OCI-LY1 (cell line): Measurements from ENCODE around the gene VSIG10.

Experiments used
- H2AFZ ChIP-seq: fragments of 200-600 bp; sonication (generic), shearing (Covaris generic); 2 replicates; pipeline ENCODE4 v1.6.0; 2014; ENCODE audit warnings: antibody characterized with exemption, mild to moderate bottlenecking, low read length
- H3F3A ChIP-seq: fragments of 200-600 bp; sonication (generic), shearing (Covaris generic); 2 replicates; pipeline ENCODE4 v1.6.0; 2014; ENCODE audit warnings: mild to moderate bottlenecking, antibody characterized with exemption, low read length, moderate library complexity; ENCODE audit not compliant: insufficient read depth
- H3K27ac ChIP-seq: fragments of 200-600 bp; sonication (generic); 2 replicates; pipeline ENCODE4 v1.5.1; 2014; ENCODE audit warnings: low read length, mixed run types, mild to moderate bottlenecking, low read depth; ENCODE audit not compliant: poor library complexity, severe bottlenecking
- H3K27me3 ChIP-seq: fragments of 200-600 bp; sonication (generic); 2 replicates; pipeline ENCODE4 v1.6.0; 2014; ENCODE audit warnings: antibody characterized with exemption, mild to moderate bottlenecking, low read length, moderate library complexity; ENCODE audit not compliant: insufficient read depth
- H3K36me3 ChIP-seq: fragments of 200-600 bp; sonication (generic); 2 replicates; pipeline ENCODE4 v1.6.1; 2014; ENCODE audit warnings: mild to moderate bottlenecking, antibody characterized with exemption, low read length, moderate library complexity, mixed read lengths; ENCODE audit not compliant: insufficient read depth
- H3K4me1 ChIP-seq: fragments of 200-600 bp; sonication (generic); 2 replicates; pipeline ENCODE4 v1.5.1; 2014; ENCODE audit warnings: mild to moderate bottlenecking, low read length, moderate library complexity; ENCODE audit not compliant: insufficient read depth, severe bottlenecking
- H3K4me2 ChIP-seq: fragments of 200-600 bp; sonication (generic), shearing (Covaris generic); 2 replicates; pipeline ENCODE4 v1.6.1; 2014; ENCODE audit warnings: low read length
- H3K4me3 ChIP-seq: fragments of 200-600 bp; sonication (generic); 2 replicates; pipeline ENCODE4 v1.5.1; 2014; ENCODE audit warnings: low read length, low read depth, mild to moderate bottlenecking, mixed read lengths; ENCODE audit not compliant: poor library complexity, severe bottlenecking
- H3K79me2 ChIP-seq: fragments of 200-600 bp; shearing (Covaris generic); 2 replicates; pipeline ENCODE4 v1.6.1; 2016; ENCODE audit warnings: mixed run types, low read length, mixed read lengths; ENCODE audit not compliant: insufficient read depth
- H3K9ac ChIP-seq: fragments of 200-600 bp; sonication (generic), shearing (Covaris generic); 2 replicates; pipeline ENCODE4 v1.6.1; 2014; ENCODE audit warnings: mild to moderate bottlenecking, low read length, mixed read lengths
- H3K9me2 ChIP-seq: fragments of 200-600 bp; sonication (generic), shearing (Covaris generic); 2 replicates; pipeline ENCODE4 v1.6.1; 2014; ENCODE audit warnings: low read depth, mild to moderate bottlenecking, low read length, mixed read lengths
- H3K9me3 ChIP-seq: fragments of 200-600 bp; shearing (Covaris generic); 2 replicates; pipeline ENCODE4 v1.6.1; 2014; ENCODE audit warnings: low read length, mixed read lengths
- H4K20me1 ChIP-seq: fragments of 200-600 bp; sonication (generic), shearing (Covaris generic); 2 replicates; pipeline ENCODE4 v1.6.0; 2016; ENCODE audit warnings: mild to moderate bottlenecking, low read length; ENCODE audit not compliant: insufficient read depth
- EZH2 ChIP-seq: fragments of 200-600 bp; sonication (generic), shearing (Covaris generic); IDR thresholded peaks from 2 replicates; pipeline ENCODE4 v1.8.0; 2017; ENCODE audit warnings: borderline replicate concordance, mixed run types, mild to moderate bottlenecking, antibody characterized with exemption, low read length, moderate library complexity, mixed read lengths
- TF ChIP-seq, protein P1 (sequence below): fragments of 200-600 bp; sonication (generic), shearing (Covaris generic); IDR thresholded peaks from 2 replicates; pipeline ENCODE4 v1.5.1; 2017; ENCODE audit warnings: mild to moderate bottlenecking, antibody characterized with exemption, low read length, moderate library complexity, mixed read lengths

Gene VSIG10

DNA sequence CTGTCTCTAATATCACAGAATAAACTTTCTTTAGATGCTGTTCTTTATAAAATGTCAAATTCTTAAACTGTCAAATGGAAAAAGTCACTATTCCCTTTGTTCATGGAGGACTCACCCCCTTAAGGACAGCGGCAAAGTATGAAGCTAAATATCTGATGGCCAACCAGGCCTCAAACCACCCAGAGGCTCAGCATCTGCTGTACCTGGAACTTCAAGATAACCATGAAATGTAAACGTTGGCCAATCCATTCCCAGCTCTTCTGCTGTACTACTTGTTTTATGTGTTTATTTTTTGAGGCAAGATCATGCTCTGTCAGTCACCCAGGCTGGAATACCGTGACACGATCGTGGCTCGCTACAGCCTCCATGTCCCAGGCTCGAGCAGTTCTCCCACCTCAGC lies 71.6 kb downstream of the VSIG10 start:
- no peaks in the 10 kb centered on the region for H3K4me1 ChIP-seq
- H3K9ac ChIP-seq, result no peak overlapping the region
- no peak overlapping the region for H3K4me3 ChIP-seq
- H3K9me2 ChIP-seq, result no peaks in the 10 kb centered on the region
- no peaks in the 10 kb centered on the region for H3K27me3 ChIP-seq
- peaks cover 83% of the 10 kb centered on the region for H3K36me3 ChIP-seq
- H3K9me3 ChIP-seq, result no peaks in the 10 kb centered on the region
- H3K27ac ChIP-seq, result no peak overlapping the region
- H3F3A ChIP-seq, result no peaks in the 10 kb centered on the region
- H3K79me2 ChIP-seq, result no peaks in the 10 kb centered on the region
- TF ChIP-seq, protein P1, sequence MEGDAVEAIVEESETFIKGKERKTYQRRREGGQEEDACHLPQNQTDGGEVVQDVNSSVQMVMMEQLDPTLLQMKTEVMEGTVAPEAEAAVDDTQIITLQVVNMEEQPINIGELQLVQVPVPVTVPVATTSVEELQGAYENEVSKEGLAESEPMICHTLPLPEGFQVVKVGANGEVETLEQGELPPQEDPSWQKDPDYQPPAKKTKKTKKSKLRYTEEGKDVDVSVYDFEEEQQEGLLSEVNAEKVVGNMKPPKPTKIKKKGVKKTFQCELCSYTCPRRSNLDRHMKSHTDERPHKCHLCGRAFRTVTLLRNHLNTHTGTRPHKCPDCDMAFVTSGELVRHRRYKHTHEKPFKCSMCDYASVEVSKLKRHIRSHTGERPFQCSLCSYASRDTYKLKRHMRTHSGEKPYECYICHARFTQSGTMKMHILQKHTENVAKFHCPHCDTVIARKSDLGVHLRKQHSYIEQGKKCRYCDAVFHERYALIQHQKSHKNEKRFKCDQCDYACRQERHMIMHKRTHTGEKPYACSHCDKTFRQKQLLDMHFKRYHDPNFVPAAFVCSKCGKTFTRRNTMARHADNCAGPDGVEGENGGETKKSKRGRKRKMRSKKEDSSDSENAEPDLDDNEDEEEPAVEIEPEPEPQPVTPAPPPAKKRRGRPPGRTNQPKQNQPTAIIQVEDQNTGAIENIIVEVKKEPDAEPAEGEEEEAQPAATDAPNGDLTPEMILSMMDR, result no peak
- TF ChIP-seq EZH2, result no peak
- no peak overlapping the region for H2AFZ ChIP-seq
- H3K4me2 ChIP-seq, result no peak overlapping the region
- H4K20me1 ChIP-seq, result no peaks in the 10 kb centered on the region

DNA sequence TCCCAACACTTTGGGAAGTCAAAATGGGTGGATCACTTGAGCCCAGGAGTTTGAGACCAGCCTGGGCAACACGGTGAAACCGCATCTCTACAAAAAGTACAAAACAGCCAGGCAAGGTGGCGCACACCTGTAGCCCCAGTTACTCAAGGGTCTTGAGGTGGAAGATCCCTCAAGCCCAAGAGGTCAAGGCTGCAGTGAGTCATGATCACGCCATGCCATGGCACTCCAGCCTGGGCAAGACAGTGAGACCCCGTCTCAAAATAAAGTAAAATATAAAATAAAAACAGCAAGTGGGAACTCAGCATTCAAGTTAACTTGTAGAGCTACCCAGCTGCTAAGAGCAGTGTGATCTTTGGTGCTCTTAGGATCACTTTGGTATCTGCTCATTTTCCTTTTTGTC lies 74.6 kb downstream of the VSIG10 start:
- Histone ChIP-seq H3K9me2 (no peaks in the 10 kb centered on the region), H3K27ac (no peak overlapping the region), H4K20me1 (no peaks in the 10 kb centered on the region), H3K4me3 (no peak overlapping the region), H3K27me3 (no peaks in the 10 kb centered on the region), H3K9ac (no peak overlapping the region), H3K9me3 (no peaks in the 10 kb centered on the region), H3K4me1 (no peaks in the 10 kb centered on the region), H3K4me2 (no peak overlapping the region), H3K36me3 (peaks cover 93% of the 10 kb centered on the region), H3F3A (no peaks in the 10 kb centered on the region), H2AFZ (no peak overlapping the region), H3K79me2 (no peaks in the 10 kb centered on the region)
- TF ChIP-seq, protein P1, result no peak
- TF ChIP-seq EZH2, result no peak

DNA sequence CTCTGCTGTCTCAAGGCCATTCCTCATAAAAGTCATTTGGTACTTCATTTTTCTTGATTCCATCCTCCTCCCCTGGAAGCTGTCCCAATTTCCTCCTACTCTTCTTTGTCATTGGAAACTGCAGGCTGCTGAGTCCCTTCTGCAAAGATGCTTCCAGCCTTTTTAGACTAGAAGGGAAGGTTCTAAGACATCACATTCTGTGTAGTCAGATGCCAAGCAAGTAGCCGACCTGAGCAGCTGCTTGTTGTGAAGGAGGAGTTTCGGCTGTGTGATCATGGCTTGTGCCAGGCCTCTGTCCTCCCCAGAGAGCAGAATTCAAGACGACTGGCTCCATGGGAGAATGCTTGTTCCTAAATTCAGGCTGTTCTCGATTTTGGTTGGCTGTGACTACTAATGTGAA lies 78.6 kb downstream of the VSIG10 start:
- Histone ChIP-seq H3K4me1 (no peaks in the 10 kb centered on the region), H4K20me1 (no peaks in the 10 kb centered on the region), H3K9me2 (no peaks in the 10 kb centered on the region), H3K79me2 (no peaks in the 10 kb centered on the region), H2AFZ (no peak overlapping the region), H3K9me3 (no peaks in the 10 kb centered on the region), H3K36me3 (peaks cover 87% of the 10 kb centered on the region), H3F3A (no peaks in the 10 kb centered on the region), H3K27me3 (no peaks in the 10 kb centered on the region), H3K4me3 (no peak overlapping the region), H3K27ac (no peak overlapping the region), H3K4me2 (no peak overlapping the region), H3K9ac (no peak overlapping the region)
- TF ChIP-seq, protein P1, result no peak
- TF ChIP-seq EZH2, result no peak
